Neutrophil (primary cell): ENCODE data around the gene KRTAP2-2.

Source experiments
- H3K27ac ChIP-seq: fragments of 200-600 bp; sonication (generic); 2 replicates; pipeline ENCODE4 v1.5.1; 2016; ENCODE audit warnings: mild to moderate bottlenecking, moderate library complexity
- H3K27me3 ChIP-seq: fragments of 200-600 bp; sonication (generic); 2 replicates; pipeline ENCODE4 v1.6.0; 2016; ENCODE audit warnings: mild to moderate bottlenecking
- H3K36me3 ChIP-seq: fragments of 200-600 bp; sonication (generic); 2 replicates; pipeline ENCODE4 v1.5.1; 2017
- H3K4me1 ChIP-seq, 2 experiments: fragments of 200-600 bp in 1 of 2; sonication (generic) in 1 of 2; 1 replicate in 1 of 2; 2 replicates in 1 of 2; pipeline versions ENCODE4 v1.5.1 to v1.6.1; 2013 to 2016; ENCODE audit warnings: low read depth in 1 of 2, low read length in 1 of 2, mild to moderate bottlenecking in 1 of 2, moderate library complexity in 1 of 2; ENCODE audit not compliant: control insufficient read depth in 1 of 2, insufficient read depth in 1 of 2
- H3K4me3 ChIP-seq, 2 experiments: fragments of 200-600 bp in 1 of 2; sonication (generic) in 1 of 2; 1 replicate in 1 of 2; 2 replicates in 1 of 2; pipeline ENCODE4 v1.5.1; 2013 to 2016; ENCODE audit warnings: low read depth in 1 of 2, low read length in 1 of 2, mild to moderate bottlenecking in 1 of 2, moderate library complexity in 1 of 2
- H3K9me3 ChIP-seq: fragments of 200-600 bp; sonication (generic); 2 replicates; pipeline ENCODE4 v1.5.1; 2016
- CTCF ChIP-seq: fragments of 200-600 bp; sonication (generic); IDR thresholded peaks from 2 replicates; pipeline ENCODE4 v1.5.1; 2016; ENCODE audit warnings: antibody characterized with exemption

Gene KRTAP2-2

GRCh38 chr17:41024697-41025096 lies 30.3 kb downstream of the KRTAP2-2 start:
- no peak overlapping the region for H3K27ac ChIP-seq
- H3K36me3 ChIP-seq, result no peaks in the 10 kb centered on the region
- no peak for TF ChIP-seq CTCF
- no peaks in the 10 kb centered on the region for H3K4me1 ChIP-seq
- no peak overlapping the region for H3K4me3 ChIP-seq
- peaks cover 21% of the 10 kb centered on the region for H3K27me3 ChIP-seq
- H3K9me3 ChIP-seq, result no peaks in the 10 kb centered on the region

- H3K27ac ChIP-seq, result no peak overlapping the region
- H3K27me3 ChIP-seq, result peaks cover 4% of the 10 kb centered on the region
- no peaks in the 10 kb centered on the region for H3K36me3 ChIP-seq
- no peak for TF ChIP-seq CTCF
- H3K4me1 ChIP-seq, result peaks cover 13 to 15% of the 10 kb centered on the region in 2 experiments
- no peaks in the 10 kb centered on the region for H3K9me3 ChIP-seq
- H3K4me3 ChIP-seq, result no peak overlapping the region
Measured at GRCh38 chr17:41020336-41020735, 34.7 kb downstream of the KRTAP2-2 start.

- no peaks in the 10 kb centered on the region for H3K9me3 ChIP-seq
- no peak for TF ChIP-seq CTCF
- no peak overlapping the region for H3K4me3 ChIP-seq
- peaks cover 9% of the 10 kb centered on the region for H3K27me3 ChIP-seq
- peaks cover 13 to 15% of the 10 kb centered on the region in 2 experiments for H3K4me1 ChIP-seq
- H3K27ac ChIP-seq, result no peak overlapping the region
- H3K36me3 ChIP-seq, result no peaks in the 10 kb centered on the region
Measured at GRCh38 chr17:41019415-41019814, 35.6 kb downstream of the KRTAP2-2 start.

- H3K4me1 ChIP-seq, result peaks cover 13 to 15% of the 10 kb centered on the region in 2 experiments
- H3K4me3 ChIP-seq, result no peak overlapping the region
- H3K27me3 ChIP-seq, result peaks cover 9% of the 10 kb centered on the region
- H3K36me3 ChIP-seq, result no peaks in the 10 kb centered on the region
- H3K27ac ChIP-seq, result peak overlapping the region; percentile 24
- H3K9me3 ChIP-seq, result no peaks in the 10 kb centered on the region
- TF ChIP-seq CTCF, result no peak
Measured at GRCh38 chr17:41018541-41018940, 36.5 kb downstream of the KRTAP2-2 start.

GRCh38 chr17:41016578-41017215 lies 38.3 kb downstream of the KRTAP2-2 start:
- H3K4me1 ChIP-seq, result peaks cover 13 to 15% of the 10 kb centered on the region in 2 experiments

More at GRCh38 chr17:41016578-41017215, 38.3 kb downstream of the KRTAP2-2 start:
- H3K4me3 ChIP-seq, result no peak overlapping the region
- no peaks in the 10 kb centered on the region for H3K36me3 ChIP-seq
- peaks cover 9% of the 10 kb centered on the region for H3K27me3 ChIP-seq
- H3K9me3 ChIP-seq, result no peaks in the 10 kb centered on the region
- H3K27ac ChIP-seq, result no peak overlapping the region
- no peak for TF ChIP-seq CTCF
